Measurements from ENCODE around the gene TEX261. TPM values are rescaled to one million over a fixed set of nuclear protein-coding genes. Genes with fewer than 3 reads are reported as not detected.

Gene TEX261
- total and polyA plus RNA-seq, 2 of the 8 experiments (the other 6 are each of a cell fraction or from before 2014, with no cell fraction given) = 25.2 to 30.1 TPM

DNA sequence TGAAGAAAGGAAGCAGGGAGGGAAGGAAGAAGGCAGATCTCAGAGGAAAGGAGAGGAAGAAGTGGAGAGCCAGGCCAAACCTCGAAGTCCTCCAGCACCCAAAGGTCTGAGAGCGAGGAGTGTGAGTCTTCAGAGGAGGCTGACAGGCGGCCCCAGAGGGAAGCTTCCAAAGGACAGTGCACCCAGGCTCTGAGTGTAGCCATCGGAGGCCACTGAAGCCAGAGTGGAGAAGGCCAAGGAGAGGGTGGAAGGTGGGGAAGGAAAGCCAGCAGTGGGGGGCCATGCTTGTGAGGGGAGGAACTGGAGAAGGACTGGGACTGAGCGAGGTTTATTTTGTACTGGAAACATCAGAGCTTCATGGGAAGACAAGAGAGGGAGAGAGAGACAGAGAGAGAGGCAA, 53.0 kb downstream of the TEX261 start:
- Histone ChIP-seq H2BK5ac (ENCODE audit: low read depth, low read length) (no peak overlapping the region), H2AK5ac (ENCODE audit: low read depth, low read length) (no peak overlapping the region), H3K4me2 (ENCODE audit: insufficient read depth in 1 of 2, low read depth in 2 of 2, low read length in 2 of 2) (no peak overlapping the region), H3K27me3 (replicated peaks in 1 of 4; ENCODE audit: control insufficient read depth in 3 of 4, extremely low read depth in 1 of 4, insufficient read depth in 3 of 4, low read length in 3 of 4) (peaks cover 4 to 43% (median 34%) of the 10 kb centered on the region in 4 experiments), H3K23ac (ENCODE audit: insufficient read length) (no peak overlapping the region), H3K4me1 (replicated peaks in 1 of 4; ENCODE audit: control insufficient read depth in 3 of 4, insufficient read depth in 4 of 4, low read length in 3 of 4) (peaks cover 9 to 45% (median 34%) of the 10 kb centered on the region in 4 experiments), H2BK120ac (replicated peaks; ENCODE audit: low read depth, low read length) (no peak overlapping the region), H3K4me3 (ENCODE audit: extremely low read depth in 1 of 4, insufficient read depth in 2 of 4, low read depth in 3 of 4, low read length in 4 of 4) (no peak overlapping the region), H4K91ac (replicated peaks; ENCODE audit: insufficient read length, low read length) (no peak overlapping the region), H3K79me1 (ENCODE audit: low read depth, low read length) (no peaks in the 10 kb centered on the region), H2BK20ac (ENCODE audit: low read length) (no peak overlapping the region), H4K5ac (ENCODE audit: insufficient read length, low read depth, low read length) (no peak overlapping the region), H3K9ac (replicated peaks in 1 of 4; ENCODE audit: extremely low read depth in 1 of 4, low read depth in 3 of 4, low read length in 3 of 4) (no peak overlapping the region), H3K79me2 (ENCODE audit: control insufficient read depth in 1 of 2, insufficient read depth in 2 of 2, low read length in 2 of 2) (no peaks in the 10 kb centered on the region), H3K18ac (ENCODE audit: extremely low read depth, low read length) (no peak overlapping the region), H3K56ac (replicated peaks; ENCODE audit: insufficient read length, low read depth, low read length) (no peak overlapping the region), H3K9me3 (ENCODE audit: insufficient read depth in 2 of 2, low read depth in 1 of 2, low read length in 1 of 2) (no peaks in the 10 kb centered on the region), H4K8ac (ENCODE audit: extremely low read depth, insufficient read depth, low read length) (no peak overlapping the region), H2BK15ac (ENCODE audit: low read length) (no peak overlapping the region), H3K14ac (ENCODE audit: insufficient read length) (no peak overlapping the region), H3K4ac (replicated peaks; ENCODE audit: insufficient read length, low read depth, low read length) (no peak overlapping the region), H3K23me2 (ENCODE audit: low read depth, low read length) (peaks cover 3% of the 10 kb centered on the region; the same call in 1 of the 2 replicates), H4K20me1 (replicated peaks in 1 of 2; ENCODE audit: control insufficient read depth in 1 of 2, insufficient read depth in 2 of 2, low read length in 2 of 2) (peaks cover 0 to 3% of the 10 kb centered on the region in 2 experiments), H3K36me3 (ENCODE audit: control insufficient read depth in 2 of 4, insufficient read depth in 4 of 4, low read length in 3 of 4) (no peaks in the 10 kb centered on the region), H2BK12ac (ENCODE audit: low read depth, low read length) (0 out of 2 replicates have a peak overlapping the region, but pooled peaks have one; percentile 23), H3K27ac (ENCODE audit: low read depth, low read length) (no peak overlapping the region), H2AFZ (ENCODE audit: low read length) (no peak overlapping the region)
- no peak for DNase-seq (ENCODE audit: low read depth in 1 of 2, low spot score in 2 of 2)
- no peak for FAIRE-seq
- ChIA-PET CTCF (ENCODE audit: partially characterized antibody) (interaction anchor here (0.8 to 22.0 kb wide), 8 partner anchors 10 to 71 kb away, joined by 3 to 513 read pairs (median 12); partner anchors contain the start of gene ATP6V1B1), POLR2A (ENCODE audit: partially characterized antibody) (no interaction called here)
- whole genome bisulfite sequencing, 2 experiments (ENCODE audit: extremely low coverage in 1 of 2, insufficient coverage in 1 of 2, insufficient read length in 1 of 2, insufficient replicate concordance in 2 of 2, low coverage in 1 of 2, low lambda C conversion rate in 2 of 2, missing lambda C conversion rate in 1 of 2) = 77% methylated on average over 5 of the region's 5 CpGs; no CpG with 5 or more reads in 1 of the 2 experiments
- TF ChIP-seq EP300 (IDR thresholded peaks at IDR 0.05; ENCODE audit: borderline replicate concordance in 1 of 2, low read depth in 2 of 2, low read length in 2 of 2) = no peak
- TF ChIP-seq MAFK (IDR thresholded peaks at IDR 0.05; ENCODE audit: low read depth, low read length) = no peak
- no peak for TF ChIP-seq GTF2F1 (IDR thresholded peaks at IDR 0.05; ENCODE audit: borderline replicate concordance, low read depth, low read length)

Measured in H1 (cell line).